SK-N-SH (cell line): ENCODE results near the gene IDI2. TPM values are rescaled to one million over a fixed set of nuclear protein-coding genes. Genes with fewer than 3 reads are reported as not detected.

Source experiments
- CTCF ChIA-PET: fragments of 300-600, 350-600 bp; formaldehyde crosslinking; extraction: SDS; loops from one replicate; lab custom pipeline; 2021; lab: Yijun Ruan, JAX
- POLR2A ChIA-PET: fragments of 350-600 bp; sonication (Branson Sonifier 250); formaldehyde crosslinking; extraction: SDS; loops from one replicate; lab custom pipeline; 2020; ENCODE audit warnings: antibody characterized with exemption, inconsistent platforms; lab: Yijun Ruan, JAX
- DNase-seq: peaks from one replicate; pipeline ENCODE4 v3.0.0; 2012
- H2AFZ ChIP-seq: fragments of 200-600 bp; sonication (generic); 2 replicates; pipeline ENCODE4 v1.8.1; 2016; ENCODE audit warnings: antibody characterized with exemption, mild to moderate bottlenecking, low read depth
- H3F3A ChIP-seq: fragments of 200-600 bp; sonication (generic); replicated peaks from 2 replicates; pipeline ENCODE3; 2016; ENCODE audit warnings: antibody characterized with exemption, mild to moderate bottlenecking; ENCODE audit not compliant: insufficient read depth
- H3K27ac ChIP-seq, 2 experiments: fragments of 200-500 bp in 1 of 2; fragments of 200-600 bp in 1 of 2; sonication (Bioruptor generic) in 1 of 2; sonication (generic), shearing (Covaris generic) in 1 of 2; 2 replicates each; pipeline versions ENCODE4 v1.5.1 to v1.6.1; 2014 to 2016; ENCODE audit warnings: low read depth in 2 of 2, inconsistent platforms in 1 of 2, low read length in 1 of 2, mild to moderate bottlenecking in 1 of 2, mixed read lengths in 1 of 2
- H3K27me3 ChIP-seq: fragments of 200-600 bp; sonication (generic), shearing (Covaris generic); 2 replicates; pipeline ENCODE4 v1.6.1; 2016; ENCODE audit warnings: mixed run types; ENCODE audit not compliant: insufficient read depth
- H3K36me3 ChIP-seq, 2 experiments: fragments of 200-500 bp in 1 of 2; fragments of 200-600 bp in 1 of 2; sonication (Bioruptor generic) in 1 of 2; sonication (generic) in 1 of 2; replicated peaks in 1 of 2; 2 replicates each; pipeline versions ENCODE3 to v1.5.1; 2014 to 2016; ENCODE audit warnings: low read length in 1 of 2, mild to moderate bottlenecking in 1 of 2; ENCODE audit not compliant: insufficient read depth in 2 of 2, control insufficient read depth in 1 of 2
- H3K4me1 ChIP-seq, 2 experiments: fragments of 200-500 bp in 1 of 2; fragments of 200-600 bp in 1 of 2; sonication (Bioruptor generic) in 1 of 2; sonication (generic), shearing (Covaris generic) in 1 of 2; 2 replicates each; pipeline versions ENCODE4 v1.5.1 to v1.6.1; 2014 to 2016; ENCODE audit warnings: low read depth in 1 of 2, low read length in 1 of 2, mixed run types in 1 of 2; ENCODE audit not compliant: insufficient read depth in 2 of 2, control insufficient read depth in 1 of 2
- H3K4me2 ChIP-seq: fragments of 200-600 bp; sonication (generic), shearing (Covaris generic); 2 replicates; pipeline ENCODE4 v1.6.1; 2017; ENCODE audit warnings: mixed run types
- H3K4me3 ChIP-seq, 2 experiments: fragments of 200-500 bp in 1 of 2; fragments of 200-600 bp in 1 of 2; sonication (Bioruptor generic) in 1 of 2; sonication (generic), shearing (Covaris generic) in 1 of 2; 2 replicates each; pipeline versions ENCODE4 v1.5.1 to v1.8.1; 2014 to 2016; ENCODE audit warnings: low read depth in 2 of 2, inconsistent platforms in 1 of 2, low read length in 1 of 2, mild to moderate bottlenecking in 1 of 2, mixed read lengths in 1 of 2, moderate library complexity in 1 of 2
- H3K79me2 ChIP-seq: fragments of 200-600 bp; sonication (generic); 2 replicates; pipeline ENCODE4 v1.8.1; 2017; ENCODE audit warnings: mild to moderate bottlenecking; ENCODE audit not compliant: insufficient read depth
- H3K9ac ChIP-seq: fragments of 200-600 bp; sonication (generic); 2 replicates; pipeline ENCODE4 v1.6.1; 2017; ENCODE audit warnings: mixed run types
- H3K9me2 ChIP-seq: fragments of 200-600 bp; sonication (generic); 2 replicates; pipeline ENCODE4 v1.6.1; 2017; ENCODE audit warnings: mixed run types
- H3K9me3 ChIP-seq: fragments of 200-600 bp; sonication (generic); 2 replicates; pipeline ENCODE4 v1.6.1; 2017; ENCODE audit warnings: mixed run types, mild to moderate bottlenecking, moderate library complexity
- H4K20me1 ChIP-seq: fragments of 200-600 bp; sonication (generic); 2 replicates; pipeline ENCODE4 v1.6.1; 2017; ENCODE audit warnings: mild to moderate bottlenecking, mixed run types; ENCODE audit not compliant: insufficient read depth
- CHD2 ChIP-seq: fragments of 150-350 bp; IDR thresholded peaks from 2 replicates; pipeline ENCODE4 v1.6.1; 2018; ENCODE audit warnings: low read length; ENCODE audit not compliant: partially characterized antibody
- EP300 ChIP-seq, 2 experiments: IDR thresholded peaks; 2 replicates each; pipeline versions ENCODE4 v1.4.0 to v1.6.1; 2012; ENCODE audit warnings: borderline replicate concordance in 1 of 2, low read depth in 1 of 2, low read length in 1 of 2
- JUND ChIP-seq: IDR thresholded peaks from 2 replicates; pipeline ENCODE4 v1.4.0; 2012
- RAD21 ChIP-seq: IDR thresholded peaks from 2 replicates; pipeline ENCODE4 v1.6.1; 2012; ENCODE audit warnings: mild to moderate bottlenecking, low read length
- RFX5 ChIP-seq: IDR thresholded peaks from 2 replicates; pipeline ENCODE4 v1.6.1; 2012; ENCODE audit warnings: mild to moderate bottlenecking, improper control_type of control experiment, low read length
- SIN3A ChIP-seq: IDR thresholded peaks from 2 replicates; pipeline ENCODE4 v1.6.1; 2012; ENCODE audit warnings: low read depth, mild to moderate bottlenecking, low read length, moderate library complexity, borderline replicate concordance
- TEAD4 ChIP-seq: IDR thresholded peaks from 2 replicates; pipeline ENCODE4 v1.4.0; 2012; ENCODE audit warnings: mild to moderate bottlenecking, borderline replicate concordance; ENCODE audit not compliant: insufficient read depth
- ZBTB33 ChIP-seq: IDR thresholded peaks from 2 replicates; pipeline ENCODE4 v1.4.0; 2012; ENCODE audit warnings: low read depth, borderline replicate concordance
- WGBS: methylation state at CpG from one replicate; pipeline ENCODE4 v1.1.6; 2017; ENCODE audit warnings: low lambda C conversion rate; 5-methylcytosine and 5-hydroxymethylcytosine counted together
- polyA plus RNA-seq, 3 experiments: library from polyadenylated mRNA; depleted of rRNA; stranded (reverse); fragments of >200 nt; gene quantifications; 2 replicates each; pipeline ENCODE4 v1.2.3, GENCODE V29; 2012
- TF ChIP-seq, protein P1 (sequence below): fragments of 200-600 bp; sonication (generic); IDR thresholded peaks from 2 replicates; pipeline ENCODE4 v1.6.1; 2017; ENCODE audit warnings: antibody characterized with exemption, mild to moderate bottlenecking, moderate library complexity
- TF ChIP-seq, protein P2 (sequence below): IDR thresholded peaks from 2 replicates; pipeline ENCODE4 v1.4.0; 2012; ENCODE audit warnings: low read depth, borderline replicate concordance
- TF ChIP-seq, protein P3 (sequence below): IDR thresholded peaks from 2 replicates; pipeline ENCODE4 v1.6.1; 2012; ENCODE audit warnings: mild to moderate bottlenecking, low read depth, low read length, moderate library complexity

Gene IDI2
- polyA plus RNA-seq, 1 of the 3 experiments (the other 2 are of a cell fraction): not detected

- no peak overlapping the region for H3K27ac ChIP-seq
- DNase-seq: no peak
- no peaks in the 10 kb centered on the region for H3K79me2 ChIP-seq
- H3K9me3 ChIP-seq: no peaks in the 10 kb centered on the region
- TF ChIP-seq SIN3A: no peak
- ChIA-PET CTCF (no interaction called here), POLR2A (no interaction called here)
- no peak overlapping the region for H3K4me3 ChIP-seq
- H3K36me3 ChIP-seq: peaks cover 0 to 3% of the 10 kb centered on the region in 2 experiments
- H3K27me3 ChIP-seq: no peaks in the 10 kb centered on the region
- H3F3A ChIP-seq: no peaks in the 10 kb centered on the region
- no peak overlapping the region for H3K4me2 ChIP-seq
- H4K20me1 ChIP-seq: no peaks in the 10 kb centered on the region
- no peaks in the 10 kb centered on the region for H3K9me2 ChIP-seq
- H3K9ac ChIP-seq: no peak overlapping the region
- peaks cover 0 to 3% of the 10 kb centered on the region in 2 experiments; a peak in 2 of 4 replicates for H3K4me1 ChIP-seq
- no peak overlapping the region for H2AFZ ChIP-seq
- WGBS: 95% methylated on average over 6 of the region's 6 CpGs
These were observed 919 bp upstream of the IDI2 start for GRCh38 chr10:1026578-1026977.

GRCh38 chr10:1024103-1024502 is 1.6 kb downstream of the IDI2 start:
- TF ChIP-seq, protein P1, sequence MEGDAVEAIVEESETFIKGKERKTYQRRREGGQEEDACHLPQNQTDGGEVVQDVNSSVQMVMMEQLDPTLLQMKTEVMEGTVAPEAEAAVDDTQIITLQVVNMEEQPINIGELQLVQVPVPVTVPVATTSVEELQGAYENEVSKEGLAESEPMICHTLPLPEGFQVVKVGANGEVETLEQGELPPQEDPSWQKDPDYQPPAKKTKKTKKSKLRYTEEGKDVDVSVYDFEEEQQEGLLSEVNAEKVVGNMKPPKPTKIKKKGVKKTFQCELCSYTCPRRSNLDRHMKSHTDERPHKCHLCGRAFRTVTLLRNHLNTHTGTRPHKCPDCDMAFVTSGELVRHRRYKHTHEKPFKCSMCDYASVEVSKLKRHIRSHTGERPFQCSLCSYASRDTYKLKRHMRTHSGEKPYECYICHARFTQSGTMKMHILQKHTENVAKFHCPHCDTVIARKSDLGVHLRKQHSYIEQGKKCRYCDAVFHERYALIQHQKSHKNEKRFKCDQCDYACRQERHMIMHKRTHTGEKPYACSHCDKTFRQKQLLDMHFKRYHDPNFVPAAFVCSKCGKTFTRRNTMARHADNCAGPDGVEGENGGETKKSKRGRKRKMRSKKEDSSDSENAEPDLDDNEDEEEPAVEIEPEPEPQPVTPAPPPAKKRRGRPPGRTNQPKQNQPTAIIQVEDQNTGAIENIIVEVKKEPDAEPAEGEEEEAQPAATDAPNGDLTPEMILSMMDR: no peak
- no peak for TF ChIP-seq RFX5
- TF ChIP-seq, all 33 proteins: peak for 0
- H3K4me1 ChIP-seq: peaks cover 0 to 3% of the 10 kb centered on the region in 2 experiments; a peak in 2 of 4 replicates
- H4K20me1 ChIP-seq: no peaks in the 10 kb centered on the region
- no peak overlapping the region for H3K27ac ChIP-seq
- peaks cover 2% of the 10 kb centered on the region for H3F3A ChIP-seq
- H3K4me2 ChIP-seq: no peak overlapping the region
- no peak overlapping the region for H3K9ac ChIP-seq
- CTCF ChIA-PET: no interaction called here
- no peaks in the 10 kb centered on the region for H3K27me3 ChIP-seq
- H3K4me3 ChIP-seq: no peak overlapping the region
- 94% methylated on average over 12 of the region's 12 CpGs for WGBS
- H3K9me2 ChIP-seq: no peaks in the 10 kb centered on the region
- no peaks in the 10 kb centered on the region for H3K9me3 ChIP-seq
- peaks cover 8 to 9% of the 10 kb centered on the region in 2 experiments for H3K36me3 ChIP-seq
- H2AFZ ChIP-seq: no peak overlapping the region
- POLR2A ChIA-PET: no interaction called here
- no peaks in the 10 kb centered on the region for H3K79me2 ChIP-seq
- no peak for DNase-seq

DNA sequence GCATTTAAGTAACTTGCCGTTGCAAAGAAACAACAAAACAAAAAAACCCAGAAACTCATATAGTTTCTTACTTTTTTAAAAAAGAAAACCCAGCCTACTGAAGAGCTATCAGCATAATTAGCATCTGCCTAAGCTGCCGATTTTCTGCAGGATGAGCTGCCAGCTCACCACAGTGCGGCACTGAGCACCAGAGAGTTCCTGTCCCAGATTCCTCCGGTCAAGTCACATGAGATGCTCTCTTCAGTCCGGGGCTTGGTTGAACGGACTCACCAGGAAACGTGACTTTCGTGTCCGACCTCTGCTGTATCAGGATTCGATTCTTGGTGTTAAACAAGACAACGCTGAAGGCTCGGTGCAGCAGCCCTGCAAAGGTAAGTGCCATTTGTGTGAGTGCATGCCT is 3.2 kb downstream of the IDI2 start:
- 92% methylated on average over 12 of the region's 12 CpGs for WGBS
- POLR2A ChIA-PET: no interaction called here
- TF ChIP-seq EP300 (IDR thresholded peaks at IDR 0.05; ENCODE audit: borderline replicate concordance in 1 of 2, low read depth in 1 of 2, low read length in 1 of 2) (no peak), ZBTB33 (no peak), CHD2 (no peak), RAD21 (no peak), JUND (no peak), TEAD4 (no peak)
- TF ChIP-seq, protein P2, sequence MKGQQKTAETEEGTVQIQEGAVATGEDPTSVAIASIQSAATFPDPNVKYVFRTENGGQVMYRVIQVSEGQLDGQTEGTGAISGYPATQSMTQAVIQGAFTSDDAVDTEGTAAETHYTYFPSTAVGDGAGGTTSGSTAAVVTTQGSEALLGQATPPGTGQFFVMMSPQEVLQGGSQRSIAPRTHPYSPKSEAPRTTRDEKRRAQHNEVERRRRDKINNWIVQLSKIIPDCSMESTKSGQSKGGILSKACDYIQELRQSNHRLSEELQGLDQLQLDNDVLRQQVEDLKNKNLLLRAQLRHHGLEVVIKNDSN: no peak
- TF ChIP-seq, protein P3, sequence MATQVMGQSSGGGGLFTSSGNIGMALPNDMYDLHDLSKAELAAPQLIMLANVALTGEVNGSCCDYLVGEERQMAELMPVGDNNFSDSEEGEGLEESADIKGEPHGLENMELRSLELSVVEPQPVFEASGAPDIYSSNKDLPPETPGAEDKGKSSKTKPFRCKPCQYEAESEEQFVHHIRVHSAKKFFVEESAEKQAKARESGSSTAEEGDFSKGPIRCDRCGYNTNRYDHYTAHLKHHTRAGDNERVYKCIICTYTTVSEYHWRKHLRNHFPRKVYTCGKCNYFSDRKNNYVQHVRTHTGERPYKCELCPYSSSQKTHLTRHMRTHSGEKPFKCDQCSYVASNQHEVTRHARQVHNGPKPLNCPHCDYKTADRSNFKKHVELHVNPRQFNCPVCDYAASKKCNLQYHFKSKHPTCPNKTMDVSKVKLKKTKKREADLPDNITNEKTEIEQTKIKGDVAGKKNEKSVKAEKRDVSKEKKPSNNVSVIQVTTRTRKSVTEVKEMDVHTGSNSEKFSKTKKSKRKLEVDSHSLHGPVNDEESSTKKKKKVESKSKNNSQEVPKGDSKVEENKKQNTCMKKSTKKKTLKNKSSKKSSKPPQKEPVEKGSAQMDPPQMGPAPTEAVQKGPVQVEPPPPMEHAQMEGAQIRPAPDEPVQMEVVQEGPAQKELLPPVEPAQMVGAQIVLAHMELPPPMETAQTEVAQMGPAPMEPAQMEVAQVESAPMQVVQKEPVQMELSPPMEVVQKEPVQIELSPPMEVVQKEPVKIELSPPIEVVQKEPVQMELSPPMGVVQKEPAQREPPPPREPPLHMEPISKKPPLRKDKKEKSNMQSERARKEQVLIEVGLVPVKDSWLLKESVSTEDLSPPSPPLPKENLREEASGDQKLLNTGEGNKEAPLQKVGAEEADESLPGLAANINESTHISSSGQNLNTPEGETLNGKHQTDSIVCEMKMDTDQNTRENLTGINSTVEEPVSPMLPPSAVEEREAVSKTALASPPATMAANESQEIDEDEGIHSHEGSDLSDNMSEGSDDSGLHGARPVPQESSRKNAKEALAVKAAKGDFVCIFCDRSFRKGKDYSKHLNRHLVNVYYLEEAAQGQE: no peak

More for the DNA sequence above, 3.2 kb downstream of the IDI2 start:
- H3K4me2 ChIP-seq: no peak overlapping the region
- H2AFZ ChIP-seq: no peak overlapping the region
- no peak for DNase-seq
- H3K9ac ChIP-seq: no peak overlapping the region
- CTCF ChIA-PET: no interaction called here
- H3K79me2 ChIP-seq: no peaks in the 10 kb centered on the region
- no peaks in the 10 kb centered on the region for H3K9me3 ChIP-seq
- H3K36me3 ChIP-seq: peaks cover 20% of the 10 kb centered on the region in 2 experiments
- H3F3A ChIP-seq: peaks cover 8% of the 10 kb centered on the region
- H3K9me2 ChIP-seq: no peaks in the 10 kb centered on the region
- no peaks in the 10 kb centered on the region for H4K20me1 ChIP-seq
- H3K4me1 ChIP-seq: peaks cover 0 to 3% of the 10 kb centered on the region in 2 experiments; a peak in 2 of 4 replicates
- H3K27me3 ChIP-seq: no peaks in the 10 kb centered on the region
- H3K27ac ChIP-seq: no peak overlapping the region
- no peak overlapping the region for H3K4me3 ChIP-seq
